HepG2 (cell line): Measurements from ENCODE around the gene TFRC. TPM values are rescaled to one million over a fixed set of nuclear protein-coding genes. Genes with fewer than 3 reads are reported as not detected.

Source experiments
- DNMT3B ChIP-seq: conservative IDR thresholded peaks from 2 replicates; pipeline ENCODE4 v1.6.1; 2016; ENCODE audit warnings: missing biosample characterization, control low read depth
- ETV5 ChIP-seq: IDR thresholded peaks from 2 replicates; pipeline ENCODE4 v1.6.1; 2018; ENCODE audit warnings: missing biosample characterization, missing genetic modification reagents, inconsistent platforms, borderline replicate concordance
- ETV6 ChIP-seq: sonication (generic); formaldehyde crosslinking; conservative IDR thresholded peaks from 2 replicates; pipeline ENCODE4 v1.4.0; 2020; ENCODE audit warnings: missing genetic modification reagents
- HNF1B ChIP-seq: sonication (generic); formaldehyde crosslinking; IDR thresholded peaks from 2 replicates; pipeline ENCODE4 v1.5.1; 2020; ENCODE audit warnings: mild to moderate bottlenecking, moderate library complexity, missing genetic modification reagents
- MBNL3 ChIP-seq: fragments of 250-450 bp; sonication (Bioruptor Pico); conservative IDR thresholded peaks from 2 replicates; pipeline ENCODE4 v1.8.0; 2022; ENCODE audit warnings: mild to moderate bottlenecking, inconsistent platforms
- MEIS2 ChIP-seq: sonication (generic); formaldehyde crosslinking; IDR thresholded peaks from 2 replicates; pipeline ENCODE4 v1.9.0; 2021; ENCODE audit warnings: mild to moderate bottlenecking, missing genetic modification reagents
- TEF ChIP-seq: sonication (generic); formaldehyde crosslinking; IDR thresholded peaks from 2 replicates; pipeline ENCODE4 v1.5.0; 2020; ENCODE audit warnings: missing genetic modification reagents
- ZNF281 ChIP-seq: sonication (generic); formaldehyde crosslinking; IDR thresholded peaks from 2 replicates; pipeline ENCODE4 v1.4.0; 2020; ENCODE audit warnings: missing genetic modification reagents, borderline replicate concordance
- ZNF326 ChIP-seq: sonication (generic); formaldehyde crosslinking; IDR thresholded peaks from 2 replicates; pipeline ENCODE4 v1.4.0; 2020; ENCODE audit warnings: missing genetic modification reagents, borderline replicate concordance
- ZNF501 ChIP-seq: sonication (generic); formaldehyde crosslinking; IDR thresholded peaks from 2 replicates; pipeline ENCODE4 v1.5.1; 2020; ENCODE audit warnings: mild to moderate bottlenecking, moderate library complexity, missing genetic modification reagents
- polyA plus RNA-seq, 8 experiments: library from polyadenylated mRNA; depleted of rRNA in 3 of 8; stranded (reverse) in 7 of 8; unstranded in 1 of 8; fragments of >200 nt; fragmentation: Illumina TruSeq in 4 of 8; extraction: Trizol in 4 of 8; gene quantifications; 2 replicates each; pipeline versions ENCODE4 v1.2.1 to v1.2.3, GENCODE V29; 2011 to 2016; ENCODE audit warnings: low read depth in 4 of 8, missing spikeins in 1 of 8, mixed read lengths in 1 of 8; ENCODE audit not compliant: insufficient read depth in 1 of 8
- total RNA-seq, 5 experiments: library from RNA; depleted of rRNA; stranded (reverse); fragments of >200 nt; fragmentation: Illumina TruSeq; extraction: Trizol; gene quantifications; 2 replicates each; pipeline ENCODE4 v1.2.3, GENCODE V29; 2016; ENCODE audit warnings: low read depth in 1 of 5
- TF ChIP-seq, protein P1 (sequence below), 2 experiments: fragments of 450-650 bp in 1 of 2; sonication (generic) in 1 of 2; formaldehyde crosslinking in 1 of 2; IDR thresholded peaks; 2 replicates each; pipeline versions ENCODE4 v1.6.1 to v1.8.0; 2016 to 2022; ENCODE audit warnings: antibody characterized with exemption in 1 of 2, mild to moderate bottlenecking in 1 of 2, missing genetic modification reagents in 1 of 2

Gene TFRC
- total and polyA plus RNA-seq, 2 of the 13 experiments (the other 11 are each of a cell fraction or from before 2014, with no cell fraction given) = 188 to 274 TPM

- TF ChIP-seq, protein P1, sequence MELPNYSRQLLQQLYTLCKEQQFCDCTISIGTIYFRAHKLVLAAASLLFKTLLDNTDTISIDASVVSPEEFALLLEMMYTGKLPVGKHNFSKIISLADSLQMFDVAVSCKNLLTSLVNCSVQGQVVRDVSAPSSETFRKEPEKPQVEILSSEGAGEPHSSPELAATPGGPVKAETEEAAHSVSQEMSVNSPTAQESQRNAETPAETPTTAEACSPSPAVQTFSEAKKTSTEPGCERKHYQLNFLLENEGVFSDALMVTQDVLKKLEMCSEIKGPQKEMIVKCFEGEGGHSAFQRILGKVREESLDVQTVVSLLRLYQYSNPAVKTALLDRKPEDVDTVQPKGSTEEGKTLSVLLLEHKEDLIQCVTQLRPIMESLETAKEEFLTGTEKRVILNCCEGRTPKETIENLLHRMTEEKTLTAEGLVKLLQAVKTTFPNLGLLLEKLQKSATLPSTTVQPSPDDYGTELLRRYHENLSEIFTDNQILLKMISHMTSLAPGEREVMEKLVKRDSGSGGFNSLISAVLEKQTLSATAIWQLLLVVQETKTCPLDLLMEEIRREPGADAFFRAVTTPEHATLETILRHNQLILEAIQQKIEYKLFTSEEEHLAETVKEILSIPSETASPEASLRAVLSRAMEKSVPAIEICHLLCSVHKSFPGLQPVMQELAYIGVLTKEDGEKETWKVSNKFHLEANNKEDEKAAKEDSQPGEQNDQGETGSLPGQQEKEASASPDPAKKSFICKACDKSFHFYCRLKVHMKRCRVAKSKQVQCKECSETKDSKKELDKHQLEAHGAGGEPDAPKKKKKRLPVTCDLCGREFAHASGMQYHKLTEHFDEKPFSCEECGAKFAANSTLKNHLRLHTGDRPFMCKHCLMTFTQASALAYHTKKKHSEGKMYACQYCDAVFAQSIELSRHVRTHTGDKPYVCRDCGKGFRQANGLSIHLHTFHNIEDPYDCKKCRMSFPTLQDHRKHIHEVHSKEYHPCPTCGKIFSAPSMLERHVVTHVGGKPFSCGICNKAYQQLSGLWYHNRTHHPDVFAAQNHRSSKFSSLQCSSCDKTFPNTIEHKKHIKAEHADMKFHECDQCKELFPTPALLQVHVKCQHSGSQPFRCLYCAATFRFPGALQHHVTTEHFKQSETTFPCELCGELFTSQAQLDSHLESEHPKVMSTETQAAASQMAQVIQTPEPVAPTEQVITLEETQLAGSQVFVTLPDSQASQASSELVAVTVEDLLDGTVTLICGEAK (IDR thresholded peaks at IDR 0.05) = no peak
- TF ChIP-seq, protein P1 (CRISPR knock-in tag; IDR thresholded peaks at IDR 0.05) = 0 out of 2 replicates have a peak, but pooled peaks have one; percentile 45
- 0 out of 2 replicates have a peak, but pooled peaks have one; percentile 13 for TF ChIP-seq TEF (CRISPR knock-in tag)
- peak; percentile 90 for TF ChIP-seq ETV5 (CRISPR knock-in tag)
- peak; percentile 33; the same call in 1 of the 2 replicates for TF ChIP-seq ZNF281 (CRISPR knock-in tag)
- TF ChIP-seq ZNF501 (CRISPR knock-in tag) = peak; percentile 94
- TF ChIP-seq MBNL3 (CRISPR knock-in tag) = no peak
- no peak for TF ChIP-seq ZNF326 (CRISPR knock-in tag)
- peak; percentile 30; the same call in 1 of the 2 replicates for TF ChIP-seq DNMT3B (CRISPR knock-in tag)
- no peak for TF ChIP-seq ETV6 (CRISPR knock-in tag)
- peak; percentile 95 for TF ChIP-seq HNF1B (CRISPR knock-in tag)
- TF ChIP-seq MEIS2 (CRISPR knock-in tag) = peak; percentile 92
Observed at GRCh38 chr3:196081834-196082618, at the start of gene TFRC (continued).
